ENCODE data around the gene FNBP1.
A peak's percentile ranks its signal among the peaks of the same experiment; 100 is the strongest.
"Not testable (repeated sequence)": the region's sequence is repeated elsewhere in the genome, so short reads cannot be mapped to it uniquely, and the experiment has no call there.

Gene FNBP1

DNA sequence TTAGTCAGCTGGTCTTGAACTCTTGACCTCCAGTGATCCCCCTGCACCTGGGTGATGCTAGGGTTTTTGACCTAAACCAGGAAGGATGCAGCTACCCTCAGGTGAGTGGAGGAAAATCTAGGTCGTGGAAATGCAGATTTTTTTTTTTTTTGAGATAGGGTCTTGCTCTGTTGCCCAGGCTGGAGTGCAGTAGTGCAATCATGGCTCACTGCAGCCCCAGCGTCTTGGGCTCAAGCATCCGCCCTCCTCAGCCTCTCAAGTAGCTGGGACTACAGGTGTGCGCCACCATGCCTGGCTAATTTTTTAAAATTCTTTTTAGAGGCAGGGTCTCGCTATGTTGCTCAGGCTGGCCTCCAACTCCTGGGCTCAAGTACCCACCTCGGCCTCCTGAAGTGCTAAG is 51.9 kb downstream of the FNBP1 start:
- DNase-seq (ENCODE audit: low read depth), result not testable (repeated sequence)

DNA sequence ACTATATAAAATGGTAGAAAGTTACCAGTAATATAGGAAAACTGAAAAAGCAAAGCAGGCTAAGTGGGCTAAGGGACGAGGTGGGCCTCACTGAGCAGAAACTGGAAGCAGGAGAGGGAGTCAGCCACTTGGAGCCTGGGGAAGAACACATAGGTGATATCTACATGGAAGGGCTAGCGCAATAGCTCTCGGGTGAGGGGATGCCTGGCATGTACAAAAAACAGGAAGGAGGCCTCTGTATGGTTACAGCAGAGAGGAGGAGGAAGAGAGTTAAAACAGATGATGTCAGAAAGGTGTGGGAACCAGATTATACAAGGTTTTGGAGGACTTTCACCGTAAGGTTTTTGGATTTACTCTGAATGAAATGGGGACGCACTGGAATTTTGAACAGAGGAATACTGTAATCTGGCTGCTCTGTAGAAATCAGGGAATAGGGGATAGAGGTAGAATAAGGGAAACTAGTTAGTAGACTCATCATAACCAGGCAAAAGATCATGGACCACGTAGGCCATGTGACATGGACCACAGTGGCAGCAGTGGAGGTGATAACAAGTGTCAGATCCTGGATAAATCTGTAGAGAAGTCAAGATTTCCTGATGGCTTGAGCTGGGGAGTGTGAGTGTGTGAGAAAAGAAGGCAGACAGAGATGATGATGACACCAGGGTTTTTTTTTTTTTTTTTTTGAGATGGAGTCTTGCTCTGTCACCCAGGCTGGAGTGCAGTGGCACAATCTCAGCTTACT is 52.5 kb downstream of the FNBP1 start:
- no peak for DNase-seq (ENCODE audit: low read depth)

DNA sequence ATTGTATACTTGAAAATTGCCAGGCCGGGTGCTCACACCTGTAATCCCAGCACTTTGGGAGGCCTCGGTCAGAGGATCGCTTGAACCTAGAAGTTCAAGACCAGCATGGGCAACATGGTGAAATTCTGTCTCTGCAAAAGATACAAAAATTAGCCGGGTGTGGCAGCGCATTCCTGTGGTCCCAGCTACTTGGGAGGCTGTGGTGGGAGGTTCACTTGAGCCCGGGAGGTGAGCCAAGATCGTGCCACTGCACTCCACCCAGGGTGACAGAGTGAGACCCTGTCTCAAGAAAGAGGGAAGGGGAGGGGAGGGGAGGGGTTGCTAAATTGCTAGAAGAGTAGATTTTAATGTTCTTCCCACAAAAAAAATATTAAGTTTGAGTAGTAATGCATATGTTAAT is 53.2 kb downstream of the FNBP1 start:
- no peak for DNase-seq (ENCODE audit: low read depth)

DNA sequence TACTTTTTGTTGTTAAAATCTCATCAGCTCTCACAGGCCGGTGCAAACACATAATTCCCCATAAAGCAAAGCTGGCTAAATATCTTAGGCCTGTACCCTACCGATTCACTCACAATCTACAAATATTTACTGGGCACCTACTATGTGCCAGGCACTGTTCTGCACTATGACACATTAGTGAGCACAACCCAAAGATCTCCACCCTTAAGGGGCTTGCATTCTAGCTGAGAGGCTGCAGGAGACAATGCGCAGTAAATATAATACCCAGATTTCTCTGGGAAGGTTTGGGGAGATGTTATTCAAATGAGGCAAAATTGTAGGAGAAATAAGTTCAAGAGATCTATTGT is 53.7 kb downstream of the FNBP1 start:
- no peak for DNase-seq (ENCODE audit: low read depth)

DNA sequence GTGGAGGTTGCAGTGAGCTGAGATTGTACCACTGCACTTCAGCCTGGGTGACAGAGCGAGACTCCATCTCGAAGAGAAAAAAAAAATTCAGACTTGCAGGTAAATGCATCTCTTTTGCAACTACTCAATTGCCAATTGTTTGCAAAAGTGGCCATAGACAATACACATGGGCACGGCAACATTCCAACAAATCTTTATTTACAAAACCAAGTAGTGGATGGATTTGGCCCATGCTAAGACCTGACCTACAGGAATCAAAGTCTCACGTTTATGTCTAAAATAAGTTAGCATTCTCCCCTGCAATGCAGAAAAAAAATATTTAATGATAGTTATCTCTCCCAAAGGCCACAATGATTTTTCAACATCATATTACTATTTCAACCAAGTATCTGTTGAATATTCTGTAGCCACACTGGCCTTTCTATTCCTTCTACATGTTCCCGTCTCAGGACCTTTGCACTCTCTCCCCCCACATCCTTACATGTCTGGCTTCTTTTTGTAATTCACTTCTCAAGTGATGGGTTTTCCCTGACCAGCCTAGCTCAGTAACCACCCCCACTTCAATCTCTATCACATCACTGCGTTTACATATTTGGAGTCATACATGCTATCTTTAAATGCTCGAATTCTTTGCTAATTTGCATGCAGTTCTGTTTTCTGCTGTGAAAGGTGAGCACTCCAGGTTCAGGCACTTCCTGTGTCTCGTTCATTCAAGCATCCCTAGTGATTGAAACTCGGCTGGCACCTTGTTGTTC is 54.2 kb downstream of the FNBP1 start:
- no peak for DNase-seq (ENCODE audit: low read depth)

DNA sequence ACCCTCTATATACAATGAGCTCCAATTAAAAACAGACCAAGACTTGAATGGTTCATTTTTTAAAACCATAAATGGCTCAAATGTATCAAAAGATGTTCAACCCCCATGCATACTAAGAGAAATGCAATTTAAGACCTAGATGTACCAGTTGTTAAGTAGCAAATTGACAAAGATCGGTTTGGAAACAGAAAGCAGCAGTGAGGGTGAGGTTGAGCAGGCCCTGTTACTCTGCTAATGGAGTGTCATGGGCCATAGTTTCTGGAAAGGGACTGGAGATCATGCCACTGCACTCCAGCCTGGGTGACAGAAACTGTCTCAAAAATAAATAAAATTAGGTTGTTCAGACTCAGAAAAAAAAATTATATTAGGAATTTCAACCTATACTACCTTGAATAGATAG is 55.0 kb downstream of the FNBP1 start:
- no peak for DNase-seq (ENCODE audit: low read depth)

DNA sequence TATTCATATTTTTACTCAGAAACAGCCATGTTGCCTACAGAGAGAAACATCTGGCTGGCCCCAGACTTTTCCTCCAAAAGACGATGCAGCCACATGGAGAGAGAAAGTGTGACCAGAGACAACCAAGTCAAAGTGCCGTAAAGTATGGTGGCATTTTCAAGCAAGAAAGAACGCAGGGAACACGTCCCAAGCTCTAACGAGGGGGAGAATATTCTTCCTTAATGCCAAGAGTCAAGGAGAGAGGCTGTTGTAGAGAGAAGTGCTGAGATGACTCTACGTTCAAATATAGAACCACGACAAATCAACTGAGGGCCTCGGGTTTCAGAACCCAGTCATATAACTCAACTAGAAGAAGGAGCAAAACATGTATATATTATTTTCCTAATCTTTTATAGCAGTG is 55.9 kb downstream of the FNBP1 start:
- DNase-seq (ENCODE audit: low read depth), result no peak

DNA sequence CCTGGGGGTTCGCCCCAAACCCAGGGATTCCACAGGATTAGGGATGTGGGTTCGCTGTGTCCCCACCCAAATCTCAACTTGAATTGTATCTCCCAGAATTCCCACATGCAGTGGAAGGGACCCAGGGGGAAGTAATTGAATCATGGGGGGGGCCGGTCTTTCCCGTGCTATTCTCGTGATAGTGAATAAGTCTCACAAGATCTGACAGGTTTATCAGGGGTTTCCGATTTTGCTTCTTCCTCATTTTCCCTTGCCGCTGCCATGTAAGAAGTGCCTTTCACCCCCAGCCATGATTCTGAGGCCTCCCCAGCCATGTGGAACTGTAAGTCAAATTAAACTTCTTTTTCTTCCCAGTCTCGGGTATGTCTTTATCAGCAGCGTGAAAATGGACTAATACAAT is 58.4 kb downstream of the FNBP1 start:
- not testable (repeated sequence) for DNase-seq (ENCODE audit: low read depth)

DNA sequence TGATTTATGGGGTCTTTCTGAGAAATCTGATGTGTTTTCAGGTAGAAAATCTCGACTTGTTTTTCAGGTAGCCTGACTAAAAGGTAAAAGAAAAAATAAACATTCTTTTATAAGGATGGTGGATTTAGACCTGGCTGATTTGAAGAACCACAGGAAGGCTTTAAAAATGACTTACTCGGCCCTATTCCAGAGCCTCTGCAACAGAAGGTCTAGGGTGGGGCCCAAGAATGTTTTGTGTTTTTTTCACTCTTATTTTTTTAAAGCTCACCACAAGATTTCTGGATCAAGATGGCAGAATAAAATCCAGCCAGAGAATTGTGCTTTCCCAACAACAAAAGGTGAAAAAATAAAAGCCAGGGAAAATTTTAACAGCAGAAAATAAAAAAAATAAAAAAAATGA is 59.1 kb downstream of the FNBP1 start:
- no peak for DNase-seq (ENCODE audit: low read depth)

DNA sequence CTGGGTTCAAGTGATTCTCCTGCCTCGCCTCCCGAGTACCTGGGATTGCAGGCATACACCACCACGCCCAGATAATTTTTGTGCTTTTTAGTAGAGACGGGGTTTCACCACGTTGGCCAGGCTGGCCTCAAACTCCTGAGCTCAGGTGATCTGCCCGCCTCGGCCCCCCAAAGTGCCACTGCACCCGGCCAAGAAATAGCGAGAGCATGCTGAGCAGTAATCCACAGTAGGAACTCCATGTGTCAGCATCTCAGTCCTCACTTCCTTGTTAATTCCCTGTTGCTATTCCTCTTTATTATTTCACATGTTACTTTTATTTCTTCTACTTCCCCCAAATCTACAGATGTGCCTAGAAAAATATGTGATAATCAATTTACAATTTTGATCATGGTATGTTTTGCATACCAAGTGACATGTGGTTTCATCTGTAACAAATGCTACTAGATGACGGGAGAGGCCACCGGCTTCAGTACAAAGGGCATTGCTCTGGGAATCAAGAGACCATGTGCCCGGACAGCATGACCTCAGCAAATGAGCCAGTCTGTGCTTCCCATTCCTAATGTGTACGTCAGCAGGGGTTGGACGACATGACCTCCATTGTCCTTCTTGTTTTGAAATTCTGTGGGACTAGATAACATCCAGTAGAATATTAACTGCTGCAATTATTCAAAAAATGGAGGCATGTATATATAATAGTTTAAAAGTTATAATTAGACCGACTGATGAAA is 61.6 kb downstream of the FNBP1 start:
- no peak for DNase-seq (ENCODE audit: low read depth)

DNA sequence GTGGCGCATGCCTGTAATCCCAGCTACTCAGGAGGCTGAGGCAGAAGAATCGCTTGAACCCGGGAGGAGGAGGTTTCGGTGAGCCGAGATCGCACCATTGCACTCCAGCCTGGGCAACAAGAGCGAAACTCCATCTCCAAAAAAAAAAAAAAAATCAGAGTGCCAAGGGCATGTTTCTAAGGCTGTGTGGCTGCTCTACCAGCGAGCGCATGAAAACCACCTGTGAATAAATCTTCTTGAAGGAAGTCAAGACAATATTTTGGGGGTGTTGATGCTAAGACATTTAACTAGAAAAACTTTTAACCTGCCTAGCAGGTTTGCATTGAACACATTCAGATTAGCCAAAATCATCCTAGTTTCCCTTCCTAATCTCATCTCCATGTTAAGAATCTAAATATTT is 62.8 kb downstream of the FNBP1 start:
- DNase-seq (ENCODE audit: low read depth), result not testable (repeated sequence)

DNA sequence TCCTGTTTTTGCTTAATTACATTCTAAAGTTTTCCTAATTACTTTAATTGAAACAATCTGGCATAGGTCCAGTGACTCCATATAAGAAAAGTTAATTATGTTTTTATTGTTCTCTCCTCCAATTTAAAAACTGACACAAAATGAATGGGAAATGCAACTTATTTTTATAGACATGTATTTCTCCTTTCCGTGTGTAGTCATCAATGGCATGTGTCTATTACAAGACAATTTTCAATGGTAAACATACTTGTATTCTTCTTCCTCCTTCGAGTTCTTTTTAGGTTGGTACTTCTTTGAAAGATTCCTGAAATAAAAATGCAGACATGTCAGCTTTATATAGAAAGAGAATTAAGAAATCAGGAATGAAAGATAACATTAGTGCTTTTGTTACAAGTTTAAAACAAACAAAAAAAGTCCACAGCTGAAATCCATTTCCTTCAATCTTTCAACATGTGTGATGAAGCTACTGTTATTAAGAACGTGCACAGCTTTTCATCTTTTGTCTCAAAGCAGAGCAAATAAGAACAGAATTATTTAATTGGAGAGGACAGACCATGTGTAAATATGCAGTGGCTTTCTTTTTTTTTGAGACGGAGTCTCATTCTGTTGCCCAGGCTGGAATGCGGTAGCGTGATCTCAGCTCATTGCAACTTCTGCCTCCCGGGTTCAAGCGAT is 63.8 kb downstream of the FNBP1 start:
- no peak for DNase-seq (ENCODE audit: low read depth)

DNA sequence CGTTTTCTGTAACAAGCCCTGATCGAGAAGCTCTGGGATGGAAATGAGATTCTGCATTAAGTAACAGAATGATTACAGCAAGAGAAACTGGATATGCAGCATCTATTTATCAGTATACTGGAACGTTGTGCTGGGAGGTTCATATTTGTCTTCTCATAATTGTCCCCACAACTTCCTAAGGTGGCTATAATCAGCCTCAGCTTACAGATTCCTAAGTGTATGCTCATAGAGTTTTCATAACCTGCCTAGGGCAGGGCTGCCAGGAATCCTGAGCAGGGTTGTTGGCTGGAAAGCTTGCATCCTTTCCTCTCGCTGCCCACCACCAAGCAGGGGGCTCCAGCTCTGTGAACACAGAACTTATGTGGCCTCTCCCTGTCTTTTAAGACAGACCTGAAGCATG is 70.2 kb downstream of the FNBP1 start:
- no peak for DNase-seq (ENCODE audit: low read depth)

DNA sequence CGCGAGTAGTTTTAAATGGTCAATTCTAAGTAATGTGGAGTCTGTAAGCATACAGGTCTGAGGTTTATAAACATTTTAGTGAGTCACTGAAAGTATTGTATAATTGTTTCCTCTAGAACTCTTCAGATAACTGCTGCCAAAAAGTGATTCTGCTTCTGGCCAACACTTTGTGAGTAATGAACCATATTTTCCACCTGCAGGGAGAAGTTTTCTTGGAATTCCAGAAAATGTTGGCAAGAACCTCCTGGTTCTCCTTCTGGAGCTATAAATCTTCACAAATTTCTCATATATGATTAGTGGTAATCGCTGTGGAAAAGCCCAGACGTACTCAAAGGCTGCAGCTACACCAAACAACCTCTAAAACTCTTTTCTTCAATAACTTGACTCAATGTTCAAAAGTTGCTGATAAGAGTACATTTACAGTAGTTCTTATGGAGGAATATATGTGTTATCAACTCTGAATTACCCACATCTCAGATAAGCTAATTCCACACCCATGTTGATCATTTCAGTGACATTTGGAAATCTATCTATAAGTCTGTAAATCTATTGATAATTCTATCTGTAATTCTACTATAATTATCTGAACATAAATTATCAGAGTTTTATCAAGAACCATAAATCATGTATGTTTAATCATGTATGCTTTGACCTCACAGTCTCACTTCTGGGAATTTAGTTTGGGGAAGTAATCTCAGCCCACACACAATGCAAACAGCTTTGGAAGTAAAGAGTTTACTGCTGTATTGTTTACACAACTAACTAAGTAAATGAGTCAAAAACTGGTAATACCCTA is 74.1 kb downstream of the FNBP1 start:
- DNase-seq (ENCODE audit: low read depth), result no peak

DNA sequence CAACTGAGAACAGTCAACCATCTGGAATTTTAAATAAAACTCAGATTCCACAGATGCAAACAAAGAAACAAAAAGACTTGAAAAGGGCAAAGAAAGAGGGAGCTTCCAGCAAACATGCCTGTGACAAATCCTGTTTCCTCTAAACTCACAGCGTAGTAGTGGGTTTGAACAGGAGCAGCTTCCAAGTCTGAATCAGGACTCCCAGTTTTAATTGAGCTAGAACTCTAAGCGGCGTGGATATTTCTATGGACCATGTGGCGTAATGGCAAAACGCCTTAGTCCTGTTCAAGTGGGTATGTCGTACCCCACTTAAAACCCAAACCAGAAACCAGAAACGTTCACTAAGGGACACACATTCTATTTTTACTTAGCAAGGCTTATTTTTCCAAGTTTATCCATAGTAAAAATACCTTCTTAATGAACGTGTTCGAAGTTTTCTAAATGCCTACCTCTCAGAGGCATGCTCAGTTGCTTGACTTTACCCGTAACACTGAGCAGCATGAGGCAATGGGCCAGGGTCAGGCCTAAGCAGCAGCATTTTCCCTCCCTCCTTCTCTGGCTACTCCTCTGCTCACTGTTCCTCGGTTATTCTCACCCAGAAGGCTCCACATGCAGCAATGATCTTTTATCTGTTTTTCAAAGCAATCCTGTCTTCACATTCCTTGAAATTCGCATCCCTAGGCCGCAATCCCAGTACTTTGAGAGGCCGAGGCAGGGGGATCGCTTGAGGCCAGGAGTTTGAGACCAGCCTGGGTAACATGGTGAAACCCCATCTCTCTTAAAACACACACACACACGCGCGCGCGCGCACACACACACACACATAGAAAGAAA is 77.9 kb downstream of the FNBP1 start:
- DNase-seq (ENCODE audit: low read depth), result no peak

DNA sequence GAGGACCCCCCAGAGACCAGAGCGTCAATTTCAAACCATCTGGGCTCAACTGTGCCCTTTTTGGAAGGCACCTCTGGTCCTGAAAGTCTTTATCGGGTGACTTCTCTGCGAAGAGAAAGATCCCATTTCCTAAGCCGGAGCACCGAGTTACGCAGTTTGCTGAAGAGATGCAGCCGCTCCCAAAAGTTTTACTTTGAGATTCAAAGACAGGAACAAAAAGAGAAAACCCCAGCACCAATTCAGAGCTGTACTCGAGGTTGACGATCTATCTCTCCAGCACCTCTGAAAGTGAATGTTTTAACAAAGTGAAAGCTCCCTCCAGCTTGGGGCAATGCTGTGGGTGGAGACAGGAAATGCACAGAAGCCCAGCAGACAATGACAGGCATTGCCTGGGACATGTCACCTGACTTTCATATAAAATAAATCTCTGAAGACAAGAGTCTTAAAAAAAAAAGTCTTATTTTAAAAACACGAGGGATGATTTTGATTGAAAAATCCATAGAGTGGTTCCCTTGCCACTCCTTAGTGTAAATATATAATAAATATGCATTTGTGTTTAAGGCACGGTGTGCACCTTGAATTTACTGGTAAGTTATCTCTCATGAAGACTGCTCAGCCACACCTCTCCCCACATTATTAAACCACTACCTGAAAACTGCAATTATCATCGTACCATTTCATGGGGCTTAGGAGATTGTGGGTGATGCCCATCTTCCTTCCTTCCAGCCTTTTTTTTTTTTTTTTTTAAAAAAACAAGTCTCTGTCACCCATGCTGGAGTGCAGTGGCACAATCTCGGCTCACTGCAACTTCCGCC is 79.9 kb downstream of the FNBP1 start:
- DNase-seq (ENCODE audit: low read depth), result peak; percentile 58

DNA sequence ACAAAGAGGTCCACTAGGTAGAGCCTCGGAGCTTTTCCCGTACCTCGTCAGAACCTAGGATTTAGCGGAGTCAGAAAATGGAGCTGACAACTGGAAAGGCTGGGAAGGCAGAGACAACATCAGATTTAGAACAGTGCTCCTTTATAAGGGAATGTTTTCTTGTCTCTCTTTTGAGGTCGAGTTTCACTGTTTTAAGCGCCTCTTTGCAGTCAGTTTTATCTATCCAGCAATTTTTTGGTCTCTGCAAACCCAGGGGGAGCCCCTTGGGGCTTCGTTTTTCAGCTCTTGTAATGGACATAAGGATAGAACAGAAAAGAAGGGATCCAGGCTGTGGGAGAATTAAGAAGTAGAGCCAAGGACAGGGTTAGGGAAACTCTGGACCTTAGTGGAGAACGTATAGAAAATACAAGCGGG is 80.5 kb downstream of the FNBP1 start:
- no peak for DNase-seq (ENCODE audit: low read depth)

DNA sequence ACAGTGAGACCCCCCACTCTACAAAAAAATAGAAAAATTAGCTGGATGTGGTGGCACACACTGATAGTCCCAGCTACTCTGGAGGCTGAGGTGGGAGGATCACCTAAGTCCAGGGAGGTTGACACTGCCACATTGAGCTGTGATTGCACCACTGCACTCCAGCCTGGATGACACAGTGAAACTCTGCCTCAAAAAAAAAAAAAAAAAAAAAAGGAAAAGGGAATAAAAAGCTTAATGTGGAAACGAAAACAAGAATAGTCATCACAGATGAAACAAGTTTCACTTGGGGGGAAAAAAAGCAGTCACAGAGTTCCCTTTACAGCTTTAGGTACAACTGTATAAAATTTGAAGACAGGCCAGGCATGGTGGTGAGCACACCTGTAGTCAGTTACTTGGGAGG is 84.2 kb downstream of the FNBP1 start:
- DNase-seq (ENCODE audit: low read depth), result no peak

DNA sequence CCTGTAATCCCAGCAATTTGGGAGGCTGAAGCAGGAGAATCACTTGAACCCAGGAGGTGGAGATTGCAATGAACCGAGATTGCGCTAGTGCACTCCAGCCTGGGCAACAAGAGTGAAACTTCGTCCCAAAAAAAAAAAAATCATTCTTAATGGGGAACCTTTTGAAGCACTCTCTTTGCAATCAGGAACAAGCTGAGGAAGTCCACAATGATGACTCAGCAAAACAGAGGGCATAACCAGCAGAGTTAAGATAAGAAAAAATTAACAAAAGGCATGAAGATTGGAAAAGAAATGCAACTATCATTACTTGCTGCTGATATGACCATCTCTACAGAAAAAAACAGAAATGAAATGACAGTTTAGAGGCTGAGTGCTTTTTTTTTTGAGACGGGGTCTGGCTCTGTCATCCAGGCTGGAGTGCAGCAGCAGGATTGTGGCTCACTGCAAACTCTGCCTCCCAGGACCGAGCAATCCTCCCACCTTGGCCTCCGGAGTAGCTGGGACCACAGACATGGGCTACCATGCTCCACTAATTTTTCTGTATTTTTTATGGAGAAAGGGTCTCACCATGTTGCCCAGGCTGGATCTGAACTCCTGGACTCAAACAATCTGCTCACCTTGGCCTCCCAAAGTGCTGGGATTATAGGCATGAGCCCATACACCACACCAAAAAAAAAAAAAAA is 88.0 kb downstream of the FNBP1 start:
- DNase-seq (ENCODE audit: low read depth), result no peak
